HepG2 (cell line): ENCODE data around the gene RNU1-2. TPM values are rescaled to one million over a fixed set of nuclear protein-coding genes. Genes with fewer than 3 reads are reported as not detected.

ENCODE experiments used
- BCL6 ChIP-seq: IDR thresholded peaks from 2 replicates; pipeline ENCODE4 v1.6.1; 2016; ENCODE audit warnings: missing genetic modification reagents, missing compliant biosample characterization
- CBX1 ChIP-seq: IDR thresholded peaks from one replicate; pipeline ENCODE4 v1.6.1; 2016; ENCODE audit warnings: antibody characterized with exemption, low read depth
- ETV5 ChIP-seq: IDR thresholded peaks from 2 replicates; pipeline ENCODE4 v1.6.1; 2018; ENCODE audit warnings: missing biosample characterization, missing genetic modification reagents, inconsistent platforms, borderline replicate concordance
- MED1 ChIP-seq: sonication (generic); formaldehyde crosslinking; IDR thresholded peaks from 2 replicates; pipeline ENCODE4 v1.4.0; 2020; ENCODE audit warnings: missing genetic modification reagents
- MIER3 ChIP-seq: IDR thresholded peaks from 2 replicates; pipeline ENCODE4 v1.6.1; 2016; ENCODE audit warnings: missing compliant biosample characterization, borderline replicate concordance
- MXI1 ChIP-seq: IDR thresholded peaks from 3 replicates; pipeline ENCODE4 v1.6.1; 2012; ENCODE audit warnings: low read depth, low read length, inconsistent platforms, borderline replicate concordance
- MYC ChIP-seq: sonication (generic); formaldehyde crosslinking; IDR thresholded peaks from 2 replicates; pipeline ENCODE4 v1.9.0; 2021; ENCODE audit warnings: missing genetic modification reagents, borderline replicate concordance
- NFKBIZ ChIP-seq: IDR thresholded peaks from 2 replicates; pipeline ENCODE4 v1.6.1; 2018; ENCODE audit warnings: missing genetic modification reagents, missing compliant biosample characterization
- NFYC ChIP-seq: IDR thresholded peaks from 2 replicates; pipeline ENCODE4 v1.6.1; 2016; ENCODE audit warnings: missing genetic modification reagents, missing compliant biosample characterization
- ZFP90 ChIP-seq: sonication (generic); formaldehyde crosslinking; IDR thresholded peaks from 2 replicates; pipeline ENCODE4 v1.8.0; 2022; ENCODE audit warnings: missing genetic modification reagents, mild to moderate bottlenecking, inconsistent platforms, borderline replicate concordance
- ZNF12 ChIP-seq: sonication (generic); formaldehyde crosslinking; IDR thresholded peaks from 2 replicates; pipeline ENCODE4 v1.5.0; 2020; ENCODE audit warnings: missing genetic modification reagents
- ZNF350 ChIP-seq: sonication (generic); formaldehyde crosslinking; IDR thresholded peaks from 2 replicates; pipeline ENCODE4 v1.4.0; 2020; ENCODE audit warnings: mild to moderate bottlenecking, low read depth, missing genetic modification reagents, borderline replicate concordance
- ZNF44 ChIP-seq: sonication (generic); formaldehyde crosslinking; IDR thresholded peaks from 2 replicates; pipeline ENCODE4 v1.5.1; 2020; ENCODE audit warnings: mild to moderate bottlenecking, missing genetic modification reagents
- ZNF501 ChIP-seq: sonication (generic); formaldehyde crosslinking; IDR thresholded peaks from 2 replicates; pipeline ENCODE4 v1.5.1; 2020; ENCODE audit warnings: mild to moderate bottlenecking, moderate library complexity, missing genetic modification reagents
- ZNF790 ChIP-seq: sonication (generic); formaldehyde crosslinking; IDR thresholded peaks from 2 replicates; pipeline ENCODE4 v1.8.0; 2022; ENCODE audit warnings: missing genetic modification reagents, mild to moderate bottlenecking, borderline replicate concordance
- polyA plus RNA-seq, 8 experiments: library from polyadenylated mRNA; depleted of rRNA in 3 of 8; stranded (reverse) in 7 of 8; unstranded in 1 of 8; fragments of >200 nt; fragmentation: Illumina TruSeq in 4 of 8; extraction: Trizol in 4 of 8; gene quantifications; 2 replicates each; pipeline versions ENCODE4 v1.2.1 to v1.2.3, GENCODE V29; 2011 to 2016; ENCODE audit warnings: low read depth in 4 of 8, missing spikeins in 1 of 8, mixed read lengths in 1 of 8; ENCODE audit not compliant: insufficient read depth in 1 of 8
- total RNA-seq, 5 experiments: library from RNA; depleted of rRNA; stranded (reverse); fragments of >200 nt; fragmentation: Illumina TruSeq; extraction: Trizol; gene quantifications; 2 replicates each; pipeline ENCODE4 v1.2.3, GENCODE V29; 2016; ENCODE audit warnings: low read depth in 1 of 5
- TF ChIP-seq, protein P1 (sequence below): sonication (generic); formaldehyde crosslinking; IDR thresholded peaks from 2 replicates; pipeline ENCODE4 v1.5.0; 2020; ENCODE audit warnings: mild to moderate bottlenecking, missing genetic modification reagents, borderline replicate concordance
- TF ChIP-seq, protein P2 (sequence below): sonication (generic); formaldehyde crosslinking; IDR thresholded peaks from 2 replicates; pipeline ENCODE4 v1.8.1; 2023; ENCODE audit warnings: mild to moderate bottlenecking, inconsistent platforms, moderate library complexity, missing genetic modification reagents, borderline replicate concordance
- TF ChIP-seq, protein P3 (sequence below): sonication (generic); formaldehyde crosslinking; IDR thresholded peaks from 2 replicates; pipeline ENCODE4 v1.4.0; 2020; ENCODE audit warnings: missing genetic modification reagents
- TF ChIP-seq, protein P4 (sequence below): sonication (generic); formaldehyde crosslinking; IDR thresholded peaks from 2 replicates; pipeline ENCODE4 v1.4.0; 2020; ENCODE audit warnings: missing genetic modification reagents

Gene RNU1-2
- total and polyA plus RNA-seq, 2 of the 13 experiments (the other 11 are each of a cell fraction or from before 2014, with no cell fraction given) = under 0.01 to 11,018 TPM

DNA sequence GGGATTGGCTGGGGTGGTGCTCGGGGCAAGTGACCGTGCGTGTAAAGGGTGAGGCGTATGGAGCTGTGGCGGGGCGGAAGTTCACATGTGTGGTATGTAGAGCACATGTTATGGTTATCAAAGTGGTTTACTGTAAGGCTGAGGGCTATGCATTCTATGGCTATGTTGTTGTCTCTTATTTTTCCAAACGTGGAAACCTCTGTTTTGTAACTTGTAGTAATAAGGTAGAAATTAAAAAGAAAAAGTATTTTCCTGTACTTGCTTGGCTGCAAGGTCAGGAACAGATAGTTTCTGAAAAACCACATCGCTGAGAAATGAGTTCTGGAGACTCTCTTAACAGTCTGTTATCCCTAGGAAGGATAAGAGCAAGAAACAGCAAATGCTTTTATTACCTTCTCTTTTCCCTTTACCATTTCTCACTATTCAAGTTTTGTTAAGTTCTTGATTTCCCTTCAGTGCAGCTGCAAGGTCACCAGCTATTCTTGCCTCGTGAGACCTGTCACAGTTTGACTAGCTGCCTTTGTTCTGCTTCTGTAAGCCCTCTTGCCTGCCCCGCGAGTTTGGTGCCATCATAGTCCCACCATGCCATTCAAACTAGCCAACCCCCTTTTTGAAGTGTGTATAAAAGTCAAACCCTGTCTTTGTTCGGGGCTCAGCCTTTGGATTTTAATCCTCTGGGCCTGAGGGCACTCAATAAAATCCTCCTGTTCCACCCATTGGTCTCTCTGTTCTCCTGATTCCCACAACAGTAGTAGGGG, 9.5 kb downstream of the RNU1-2 start (continued):
- TF ChIP-seq, protein P1, sequence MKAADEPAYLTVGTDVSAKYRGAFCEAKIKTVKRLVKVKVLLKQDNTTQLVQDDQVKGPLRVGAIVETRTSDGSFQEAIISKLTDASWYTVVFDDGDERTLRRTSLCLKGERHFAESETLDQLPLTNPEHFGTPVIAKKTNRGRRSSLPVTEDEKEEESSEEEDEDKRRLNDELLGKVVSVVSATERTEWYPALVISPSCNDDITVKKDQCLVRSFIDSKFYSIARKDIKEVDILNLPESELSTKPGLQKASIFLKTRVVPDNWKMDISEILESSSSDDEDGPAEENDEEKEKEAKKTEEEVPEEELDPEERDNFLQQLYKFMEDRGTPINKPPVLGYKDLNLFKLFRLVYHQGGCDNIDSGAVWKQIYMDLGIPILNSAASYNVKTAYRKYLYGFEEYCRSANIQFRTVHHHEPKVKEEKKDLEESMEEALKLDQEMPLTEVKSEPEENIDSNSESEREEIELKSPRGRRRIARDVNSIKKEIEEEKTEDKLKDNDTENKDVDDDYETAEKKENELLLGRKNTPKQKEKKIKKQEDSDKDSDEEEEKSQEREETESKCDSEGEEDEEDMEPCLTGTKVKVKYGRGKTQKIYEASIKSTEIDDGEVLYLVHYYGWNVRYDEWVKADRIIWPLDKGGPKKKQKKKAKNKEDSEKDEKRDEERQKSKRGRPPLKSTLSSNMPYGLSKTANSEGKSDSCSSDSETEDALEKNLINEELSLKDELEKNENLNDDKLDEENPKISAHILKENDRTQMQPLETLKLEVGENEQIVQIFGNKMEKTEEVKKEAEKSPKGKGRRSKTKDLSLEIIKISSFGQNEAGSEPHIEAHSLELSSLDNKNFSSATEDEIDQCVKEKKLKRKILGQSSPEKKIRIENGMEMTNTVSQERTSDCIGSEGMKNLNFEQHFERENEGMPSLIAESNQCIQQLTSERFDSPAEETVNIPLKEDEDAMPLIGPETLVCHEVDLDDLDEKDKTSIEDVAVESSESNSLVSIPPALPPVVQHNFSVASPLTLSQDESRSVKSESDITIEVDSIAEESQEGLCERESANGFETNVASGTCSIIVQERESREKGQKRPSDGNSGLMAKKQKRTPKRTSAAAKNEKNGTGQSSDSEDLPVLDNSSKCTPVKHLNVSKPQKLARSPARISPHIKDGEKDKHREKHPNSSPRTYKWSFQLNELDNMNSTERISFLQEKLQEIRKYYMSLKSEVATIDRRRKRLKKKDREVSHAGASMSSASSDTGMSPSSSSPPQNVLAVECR (CRISPR knock-in tag) = peak; percentile 57; the same call in 1 of the 2 replicates
- peak; percentile 71; the same call in 2 of the 3 replicates for TF ChIP-seq MXI1
- peak; percentile 49; the same call in 1 of the 2 replicates for TF ChIP-seq ZNF350 (CRISPR knock-in tag)
- TF ChIP-seq MYC (CRISPR knock-in tag) = peak; percentile 69
- TF ChIP-seq NFYC (CRISPR knock-in tag) = peak; percentile 12; the same call in 1 of the 2 replicates
- TF ChIP-seq, protein P2, sequence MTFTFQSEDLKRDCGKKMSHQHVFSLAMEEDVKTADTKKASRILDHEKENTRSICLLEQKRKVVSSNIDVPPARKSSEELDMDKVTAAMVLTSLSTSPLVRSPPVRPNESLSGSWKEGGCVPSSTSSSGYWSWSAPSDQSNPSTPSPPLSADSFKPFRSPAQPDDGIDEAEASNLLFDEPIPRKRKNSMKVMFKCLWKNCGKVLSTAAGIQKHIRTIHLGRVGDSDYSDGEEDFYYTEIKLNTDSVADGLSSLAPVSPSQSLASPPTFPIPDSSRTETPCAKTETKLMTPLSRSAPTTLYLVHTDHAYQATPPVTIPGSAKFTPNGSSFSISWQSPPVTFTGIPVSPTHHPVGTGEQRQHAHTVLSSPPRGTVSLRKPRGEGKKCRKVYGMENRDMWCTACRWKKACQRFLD (CRISPR knock-in tag) = no peak
- peak; percentile 67; the same call in 1 of the 2 replicates for TF ChIP-seq MIER3 (CRISPR knock-in tag)
- peak; percentile 41 for TF ChIP-seq BCL6
- peak; percentile 96 for TF ChIP-seq CBX1
- peak; percentile 78 for TF ChIP-seq ETV5
- TF ChIP-seq NFKBIZ (CRISPR knock-in tag) = 0 out of 2 replicates have a peak, but pooled peaks have one; percentile 53
- no peak for TF ChIP-seq ZNF790
- TF ChIP-seq, protein P3, sequence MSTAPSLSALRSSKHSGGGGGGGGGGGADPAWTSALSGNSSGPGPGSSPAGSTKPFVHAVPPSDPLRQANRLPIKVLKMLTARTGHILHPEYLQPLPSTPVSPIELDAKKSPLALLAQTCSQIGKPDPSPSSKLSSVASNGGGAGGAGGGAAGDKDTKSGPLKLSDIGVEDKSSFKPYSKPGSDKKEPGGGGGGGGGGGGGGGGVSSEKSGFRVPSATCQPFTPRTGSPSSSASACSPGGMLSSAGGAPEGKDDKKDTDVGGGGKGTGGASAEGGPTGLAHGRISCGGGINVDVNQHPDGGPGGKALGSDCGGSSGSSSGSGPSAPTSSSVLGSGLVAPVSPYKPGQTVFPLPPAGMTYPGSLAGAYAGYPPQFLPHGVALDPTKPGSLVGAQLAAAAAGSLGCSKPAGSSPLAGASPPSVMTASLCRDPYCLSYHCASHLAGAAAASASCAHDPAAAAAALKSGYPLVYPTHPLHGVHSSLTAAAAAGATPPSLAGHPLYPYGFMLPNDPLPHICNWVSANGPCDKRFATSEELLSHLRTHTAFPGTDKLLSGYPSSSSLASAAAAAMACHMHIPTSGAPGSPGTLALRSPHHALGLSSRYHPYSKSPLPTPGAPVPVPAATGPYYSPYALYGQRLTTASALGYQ (CRISPR knock-in tag) = peak; percentile 63; the same call in 1 of the 2 replicates
- TF ChIP-seq ZNF12 = peak; percentile 72; the same call in 1 of the 2 replicates
- TF ChIP-seq, protein P4, sequence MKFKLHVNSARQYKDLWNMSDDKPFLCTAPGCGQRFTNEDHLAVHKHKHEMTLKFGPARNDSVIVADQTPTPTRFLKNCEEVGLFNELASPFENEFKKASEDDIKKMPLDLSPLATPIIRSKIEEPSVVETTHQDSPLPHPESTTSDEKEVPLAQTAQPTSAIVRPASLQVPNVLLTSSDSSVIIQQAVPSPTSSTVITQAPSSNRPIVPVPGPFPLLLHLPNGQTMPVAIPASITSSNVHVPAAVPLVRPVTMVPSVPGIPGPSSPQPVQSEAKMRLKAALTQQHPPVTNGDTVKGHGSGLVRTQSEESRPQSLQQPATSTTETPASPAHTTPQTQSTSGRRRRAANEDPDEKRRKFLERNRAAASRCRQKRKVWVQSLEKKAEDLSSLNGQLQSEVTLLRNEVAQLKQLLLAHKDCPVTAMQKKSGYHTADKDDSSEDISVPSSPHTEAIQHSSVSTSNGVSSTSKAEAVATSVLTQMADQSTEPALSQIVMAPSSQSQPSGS (CRISPR knock-in tag) = peak; percentile 79; the same call in 1 of the 2 replicates
- peak; percentile 98 for TF ChIP-seq MED1 (CRISPR knock-in tag)
- 0 out of 2 replicates have a peak, but pooled peaks have one; percentile 14 for TF ChIP-seq ZFP90 (CRISPR knock-in tag)
- TF ChIP-seq ZNF44 (CRISPR knock-in tag) = no peak
- TF ChIP-seq ZNF501 (CRISPR knock-in tag) = no peak
